WTC11 (cell line): ENCODE measurements around the gene DHRS1. TPM values are rescaled to one million over a fixed set of nuclear protein-coding genes. Genes with fewer than 3 reads are reported as not detected.

ENCODE experiments used
- ESRRA ChIP-seq: sonication (generic); formaldehyde crosslinking; IDR thresholded peaks from 2 replicates; pipeline ENCODE4 v1.8.1; 2022; ENCODE audit warnings: mild to moderate bottlenecking, missing genetic modification reagents, borderline replicate concordance
- ETV6 ChIP-seq: sonication (generic); formaldehyde crosslinking; IDR thresholded peaks from 2 replicates; pipeline ENCODE4 v1.8.1; 2022; ENCODE audit warnings: mild to moderate bottlenecking, missing genetic modification reagents
- GABPB1 ChIP-seq: sonication (generic); formaldehyde crosslinking; IDR thresholded peaks from 2 replicates; pipeline ENCODE4 v1.8.1; 2023; ENCODE audit warnings: mild to moderate bottlenecking, missing genetic modification reagents
- GRHL2 ChIP-seq: fragments of 250-450 bp; sonication (Bioruptor Pico); IDR thresholded peaks from 2 replicates; pipeline ENCODE4 v1.8.0; 2022; ENCODE audit warnings: mild to moderate bottlenecking, moderate library complexity; ENCODE audit not compliant: insufficient replicate concordance, severe bottlenecking
- HMGA2 ChIP-seq: fragments of 250-450 bp; sonication (Bioruptor Pico); IDR thresholded peaks from 2 replicates; pipeline ENCODE4 v1.4.0; 2021; ENCODE audit warnings: mild to moderate bottlenecking, moderate library complexity
- NFATC4 ChIP-seq: fragments of 250-450 bp; sonication (Bioruptor Pico); IDR thresholded peaks from 2 replicates; pipeline ENCODE4 v1.9.0; 2021; ENCODE audit warnings: mild to moderate bottlenecking
- OVOL2 ChIP-seq: fragments of 250-450 bp; sonication (Bioruptor Pico); IDR thresholded peaks from 2 replicates; pipeline ENCODE4 v1.9.0; 2021; ENCODE audit warnings: mild to moderate bottlenecking, borderline replicate concordance
- RELA ChIP-seq: sonication (generic); formaldehyde crosslinking; IDR thresholded peaks from 2 replicates; pipeline ENCODE4 v1.8.1; 2022; ENCODE audit warnings: missing genetic modification reagents, mild to moderate bottlenecking, borderline replicate concordance
- SOX15 ChIP-seq: fragments of 250-450 bp; sonication (Bioruptor Pico); IDR thresholded peaks from 2 replicates; pipeline ENCODE4 v1.9.0; 2021; ENCODE audit warnings: mild to moderate bottlenecking
- TCF7 ChIP-seq: sonication (generic); formaldehyde crosslinking; IDR thresholded peaks from 2 replicates; pipeline ENCODE4 v1.8.0; 2022; ENCODE audit warnings: mild to moderate bottlenecking, low read depth, missing genetic modification reagents, moderate library complexity
- TEAD1 ChIP-seq: sonication (generic); formaldehyde crosslinking; IDR thresholded peaks from 2 replicates; pipeline ENCODE4 v1.8.0; 2022; ENCODE audit warnings: mild to moderate bottlenecking, missing genetic modification reagents
- ZNF281 ChIP-seq: sonication (generic); formaldehyde crosslinking; IDR thresholded peaks from 2 replicates; pipeline ENCODE4 v1.8.0; 2023; ENCODE audit warnings: mild to moderate bottlenecking, missing genetic modification reagents
- ZNF396 ChIP-seq: fragments of 250-450 bp; sonication (Bioruptor Pico); IDR thresholded peaks from 2 replicates; pipeline ENCODE4 v1.8.0; 2021; ENCODE audit warnings: mild to moderate bottlenecking, moderate library complexity, borderline replicate concordance
- total RNA-seq: library from RNA; stranded (reverse); gene quantifications from 3 replicates; pipeline ENCODE4 v1.2.3, GENCODE V29; 2021
- TF ChIP-seq, protein P1 (sequence below): sonication (generic); formaldehyde crosslinking; IDR thresholded peaks from 2 replicates; pipeline ENCODE4 v1.8.1; 2022; ENCODE audit warnings: low read depth, mild to moderate bottlenecking, moderate library complexity, missing genetic modification reagents, borderline replicate concordance
- TF ChIP-seq, protein P2 (sequence below): sonication (generic); formaldehyde crosslinking; IDR thresholded peaks from 2 replicates; pipeline ENCODE4 v1.8.1; 2023; ENCODE audit warnings: mild to moderate bottlenecking, missing genetic modification reagents, moderate library complexity
- TF ChIP-seq, protein P3 (sequence below): fragments of 200-600 bp; IDR thresholded peaks from 2 replicates; pipeline ENCODE4 v1.8.0; 2022; ENCODE audit warnings: antibody characterized with exemption
- TF ChIP-seq, protein P4 (sequence below): fragments of 250-450 bp; sonication (Bioruptor Pico); IDR thresholded peaks from 2 replicates; pipeline ENCODE4 v1.9.0; 2021; ENCODE audit warnings: mild to moderate bottlenecking, borderline replicate concordance
- TF ChIP-seq, protein P5 (sequence below): sonication (generic); formaldehyde crosslinking; IDR thresholded peaks from 2 replicates; pipeline ENCODE4 v1.8.0; 2022; ENCODE audit warnings: mild to moderate bottlenecking, missing genetic modification reagents
- TF ChIP-seq, protein P6 (sequence below): sonication (generic); formaldehyde crosslinking; conservative IDR thresholded peaks from 2 replicates; pipeline ENCODE4 v1.8.1; 2023; ENCODE audit warnings: mild to moderate bottlenecking, low read depth, missing genetic modification reagents, moderate library complexity
- TF ChIP-seq, protein P7 (sequence below): sonication (generic); formaldehyde crosslinking; IDR thresholded peaks from 2 replicates; pipeline ENCODE4 v1.8.1; 2022; ENCODE audit warnings: mild to moderate bottlenecking, moderate library complexity, missing genetic modification reagents

The DHRS1 gene
- total RNA-seq, 1 experiment from 2014 or later, result 13.9 TPM

- TF ChIP-seq SOX15 (CRISPR knock-in tag) (no peak), GABPB1 (CRISPR knock-in tag) (peak; percentile 76), ZNF281 (CRISPR knock-in tag) (no peak), ZNF396 (CRISPR knock-in tag) (no peak), RELA (CRISPR knock-in tag) (no peak), TEAD1 (CRISPR knock-in tag) (peak; percentile 44; the same call in 1 of the 2 replicates), TCF7 (CRISPR knock-in tag) (no peak), HMGA2 (CRISPR knock-in tag) (no peak), ESRRA (CRISPR knock-in tag) (no peak), OVOL2 (CRISPR knock-in tag) (no peak), ETV6 (CRISPR knock-in tag) (0 out of 2 replicates have a peak, but pooled peaks have one; percentile 9), GRHL2 (no peak), NFATC4 (CRISPR knock-in tag) (no peak)
- TF ChIP-seq, protein P1, sequence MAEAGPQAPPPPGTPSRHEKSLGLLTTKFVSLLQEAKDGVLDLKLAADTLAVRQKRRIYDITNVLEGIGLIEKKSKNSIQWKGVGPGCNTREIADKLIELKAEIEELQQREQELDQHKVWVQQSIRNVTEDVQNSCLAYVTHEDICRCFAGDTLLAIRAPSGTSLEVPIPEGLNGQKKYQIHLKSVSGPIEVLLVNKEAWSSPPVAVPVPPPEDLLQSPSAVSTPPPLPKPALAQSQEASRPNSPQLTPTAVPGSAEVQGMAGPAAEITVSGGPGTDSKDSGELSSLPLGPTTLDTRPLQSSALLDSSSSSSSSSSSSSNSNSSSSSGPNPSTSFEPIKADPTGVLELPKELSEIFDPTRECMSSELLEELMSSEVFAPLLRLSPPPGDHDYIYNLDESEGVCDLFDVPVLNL (CRISPR knock-in tag), result no peak
- TF ChIP-seq, protein P2, sequence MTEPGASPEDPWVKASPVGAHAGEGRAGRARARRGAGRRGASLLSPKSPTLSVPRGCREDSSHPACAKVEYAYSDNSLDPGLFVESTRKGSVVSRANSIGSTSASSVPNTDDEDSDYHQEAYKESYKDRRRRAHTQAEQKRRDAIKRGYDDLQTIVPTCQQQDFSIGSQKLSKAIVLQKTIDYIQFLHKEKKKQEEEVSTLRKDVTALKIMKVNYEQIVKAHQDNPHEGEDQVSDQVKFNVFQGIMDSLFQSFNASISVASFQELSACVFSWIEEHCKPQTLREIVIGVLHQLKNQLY (CRISPR knock-in tag), result no peak
- TF ChIP-seq, protein P3, sequence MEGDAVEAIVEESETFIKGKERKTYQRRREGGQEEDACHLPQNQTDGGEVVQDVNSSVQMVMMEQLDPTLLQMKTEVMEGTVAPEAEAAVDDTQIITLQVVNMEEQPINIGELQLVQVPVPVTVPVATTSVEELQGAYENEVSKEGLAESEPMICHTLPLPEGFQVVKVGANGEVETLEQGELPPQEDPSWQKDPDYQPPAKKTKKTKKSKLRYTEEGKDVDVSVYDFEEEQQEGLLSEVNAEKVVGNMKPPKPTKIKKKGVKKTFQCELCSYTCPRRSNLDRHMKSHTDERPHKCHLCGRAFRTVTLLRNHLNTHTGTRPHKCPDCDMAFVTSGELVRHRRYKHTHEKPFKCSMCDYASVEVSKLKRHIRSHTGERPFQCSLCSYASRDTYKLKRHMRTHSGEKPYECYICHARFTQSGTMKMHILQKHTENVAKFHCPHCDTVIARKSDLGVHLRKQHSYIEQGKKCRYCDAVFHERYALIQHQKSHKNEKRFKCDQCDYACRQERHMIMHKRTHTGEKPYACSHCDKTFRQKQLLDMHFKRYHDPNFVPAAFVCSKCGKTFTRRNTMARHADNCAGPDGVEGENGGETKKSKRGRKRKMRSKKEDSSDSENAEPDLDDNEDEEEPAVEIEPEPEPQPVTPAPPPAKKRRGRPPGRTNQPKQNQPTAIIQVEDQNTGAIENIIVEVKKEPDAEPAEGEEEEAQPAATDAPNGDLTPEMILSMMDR, result no peak
- TF ChIP-seq, protein P4, sequence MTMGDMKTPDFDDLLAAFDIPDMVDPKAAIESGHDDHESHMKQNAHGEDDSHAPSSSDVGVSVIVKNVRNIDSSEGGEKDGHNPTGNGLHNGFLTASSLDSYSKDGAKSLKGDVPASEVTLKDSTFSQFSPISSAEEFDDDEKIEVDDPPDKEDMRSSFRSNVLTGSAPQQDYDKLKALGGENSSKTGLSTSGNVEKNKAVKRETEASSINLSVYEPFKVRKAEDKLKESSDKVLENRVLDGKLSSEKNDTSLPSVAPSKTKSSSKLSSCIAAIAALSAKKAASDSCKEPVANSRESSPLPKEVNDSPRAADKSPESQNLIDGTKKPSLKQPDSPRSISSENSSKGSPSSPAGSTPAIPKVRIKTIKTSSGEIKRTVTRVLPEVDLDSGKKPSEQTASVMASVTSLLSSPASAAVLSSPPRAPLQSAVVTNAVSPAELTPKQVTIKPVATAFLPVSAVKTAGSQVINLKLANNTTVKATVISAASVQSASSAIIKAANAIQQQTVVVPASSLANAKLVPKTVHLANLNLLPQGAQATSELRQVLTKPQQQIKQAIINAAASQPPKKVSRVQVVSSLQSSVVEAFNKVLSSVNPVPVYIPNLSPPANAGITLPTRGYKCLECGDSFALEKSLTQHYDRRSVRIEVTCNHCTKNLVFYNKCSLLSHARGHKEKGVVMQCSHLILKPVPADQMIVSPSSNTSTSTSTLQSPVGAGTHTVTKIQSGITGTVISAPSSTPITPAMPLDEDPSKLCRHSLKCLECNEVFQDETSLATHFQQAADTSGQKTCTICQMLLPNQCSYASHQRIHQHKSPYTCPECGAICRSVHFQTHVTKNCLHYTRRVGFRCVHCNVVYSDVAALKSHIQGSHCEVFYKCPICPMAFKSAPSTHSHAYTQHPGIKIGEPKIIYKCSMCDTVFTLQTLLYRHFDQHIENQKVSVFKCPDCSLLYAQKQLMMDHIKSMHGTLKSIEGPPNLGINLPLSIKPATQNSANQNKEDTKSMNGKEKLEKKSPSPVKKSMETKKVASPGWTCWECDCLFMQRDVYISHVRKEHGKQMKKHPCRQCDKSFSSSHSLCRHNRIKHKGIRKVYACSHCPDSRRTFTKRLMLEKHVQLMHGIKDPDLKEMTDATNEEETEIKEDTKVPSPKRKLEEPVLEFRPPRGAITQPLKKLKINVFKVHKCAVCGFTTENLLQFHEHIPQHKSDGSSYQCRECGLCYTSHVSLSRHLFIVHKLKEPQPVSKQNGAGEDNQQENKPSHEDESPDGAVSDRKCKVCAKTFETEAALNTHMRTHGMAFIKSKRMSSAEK (CRISPR knock-in tag), result no peak
- TF ChIP-seq, protein P5, sequence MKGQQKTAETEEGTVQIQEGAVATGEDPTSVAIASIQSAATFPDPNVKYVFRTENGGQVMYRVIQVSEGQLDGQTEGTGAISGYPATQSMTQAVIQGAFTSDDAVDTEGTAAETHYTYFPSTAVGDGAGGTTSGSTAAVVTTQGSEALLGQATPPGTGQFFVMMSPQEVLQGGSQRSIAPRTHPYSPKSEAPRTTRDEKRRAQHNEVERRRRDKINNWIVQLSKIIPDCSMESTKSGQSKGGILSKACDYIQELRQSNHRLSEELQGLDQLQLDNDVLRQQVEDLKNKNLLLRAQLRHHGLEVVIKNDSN (CRISPR knock-in tag), result peak; percentile 47; the same call in 1 of the 2 replicates
- TF ChIP-seq, protein P6, sequence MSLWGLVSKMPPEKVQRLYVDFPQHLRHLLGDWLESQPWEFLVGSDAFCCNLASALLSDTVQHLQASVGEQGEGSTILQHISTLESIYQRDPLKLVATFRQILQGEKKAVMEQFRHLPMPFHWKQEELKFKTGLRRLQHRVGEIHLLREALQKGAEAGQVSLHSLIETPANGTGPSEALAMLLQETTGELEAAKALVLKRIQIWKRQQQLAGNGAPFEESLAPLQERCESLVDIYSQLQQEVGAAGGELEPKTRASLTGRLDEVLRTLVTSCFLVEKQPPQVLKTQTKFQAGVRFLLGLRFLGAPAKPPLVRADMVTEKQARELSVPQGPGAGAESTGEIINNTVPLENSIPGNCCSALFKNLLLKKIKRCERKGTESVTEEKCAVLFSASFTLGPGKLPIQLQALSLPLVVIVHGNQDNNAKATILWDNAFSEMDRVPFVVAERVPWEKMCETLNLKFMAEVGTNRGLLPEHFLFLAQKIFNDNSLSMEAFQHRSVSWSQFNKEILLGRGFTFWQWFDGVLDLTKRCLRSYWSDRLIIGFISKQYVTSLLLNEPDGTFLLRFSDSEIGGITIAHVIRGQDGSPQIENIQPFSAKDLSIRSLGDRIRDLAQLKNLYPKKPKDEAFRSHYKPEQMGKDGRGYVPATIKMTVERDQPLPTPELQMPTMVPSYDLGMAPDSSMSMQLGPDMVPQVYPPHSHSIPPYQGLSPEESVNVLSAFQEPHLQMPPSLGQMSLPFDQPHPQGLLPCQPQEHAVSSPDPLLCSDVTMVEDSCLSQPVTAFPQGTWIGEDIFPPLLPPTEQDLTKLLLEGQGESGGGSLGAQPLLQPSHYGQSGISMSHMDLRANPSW (CRISPR knock-in tag), result no peak
- TF ChIP-seq, protein P7, sequence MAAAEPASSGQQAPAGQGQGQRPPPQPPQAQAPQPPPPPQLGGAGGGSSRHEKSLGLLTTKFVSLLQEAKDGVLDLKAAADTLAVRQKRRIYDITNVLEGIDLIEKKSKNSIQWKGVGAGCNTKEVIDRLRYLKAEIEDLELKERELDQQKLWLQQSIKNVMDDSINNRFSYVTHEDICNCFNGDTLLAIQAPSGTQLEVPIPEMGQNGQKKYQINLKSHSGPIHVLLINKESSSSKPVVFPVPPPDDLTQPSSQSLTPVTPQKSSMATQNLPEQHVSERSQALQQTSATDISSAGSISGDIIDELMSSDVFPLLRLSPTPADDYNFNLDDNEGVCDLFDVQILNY (CRISPR knock-in tag), result peak; percentile 60
Measured at GRCh38 chr14:24299255-24300191, at the start of gene DHRS1, which contains the start of gene NOP9 (continued).
